Coronary artery (tissue), 2 donors: ENCODE data around the gene ST3GAL3.
A peak's percentile ranks its signal among the peaks of the same experiment; 100 is the strongest.

Source experiments
- DNase-seq: peaks from one replicate; pipeline ENCODE4 v3.0.0-alpha.2; 2017; ENCODE audit warnings: low spot score
- H3K27ac ChIP-seq, 2 donors: fragments of 200-600 bp; sonication (generic); one replicate each; pipeline ENCODE4 v1.5.1; 2016 to 2019
- H3K4me3 ChIP-seq: fragments of 200-600 bp; sonication (generic); 2 replicates; pipeline ENCODE4 v1.5.1; 2016; ENCODE audit warnings: mild to moderate bottlenecking, moderate library complexity
- TF ChIP-seq, protein P1 (sequence below): fragments of 200-600 bp; sonication (generic); IDR thresholded peaks from one replicate; pipeline ENCODE4 v1.5.1; 2019; ENCODE audit warnings: antibody characterized with exemption

The ST3GAL3 gene

DNA sequence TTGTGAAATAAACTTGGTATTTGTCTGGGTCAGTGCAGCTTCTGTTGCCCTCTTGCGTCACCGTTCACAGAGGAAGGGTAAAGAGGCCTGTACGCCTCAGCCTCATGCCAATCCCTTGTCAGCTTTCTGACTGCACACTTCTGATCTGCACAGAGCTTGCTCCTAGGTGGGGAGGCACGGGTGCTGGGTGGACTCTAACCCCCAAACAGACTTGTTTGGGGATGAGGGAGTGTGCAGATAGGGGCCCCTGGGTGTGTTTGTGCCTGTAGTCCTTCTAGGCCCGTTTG, 270.9 kb downstream of the ST3GAL3 start:
- TF ChIP-seq, protein P1, sequence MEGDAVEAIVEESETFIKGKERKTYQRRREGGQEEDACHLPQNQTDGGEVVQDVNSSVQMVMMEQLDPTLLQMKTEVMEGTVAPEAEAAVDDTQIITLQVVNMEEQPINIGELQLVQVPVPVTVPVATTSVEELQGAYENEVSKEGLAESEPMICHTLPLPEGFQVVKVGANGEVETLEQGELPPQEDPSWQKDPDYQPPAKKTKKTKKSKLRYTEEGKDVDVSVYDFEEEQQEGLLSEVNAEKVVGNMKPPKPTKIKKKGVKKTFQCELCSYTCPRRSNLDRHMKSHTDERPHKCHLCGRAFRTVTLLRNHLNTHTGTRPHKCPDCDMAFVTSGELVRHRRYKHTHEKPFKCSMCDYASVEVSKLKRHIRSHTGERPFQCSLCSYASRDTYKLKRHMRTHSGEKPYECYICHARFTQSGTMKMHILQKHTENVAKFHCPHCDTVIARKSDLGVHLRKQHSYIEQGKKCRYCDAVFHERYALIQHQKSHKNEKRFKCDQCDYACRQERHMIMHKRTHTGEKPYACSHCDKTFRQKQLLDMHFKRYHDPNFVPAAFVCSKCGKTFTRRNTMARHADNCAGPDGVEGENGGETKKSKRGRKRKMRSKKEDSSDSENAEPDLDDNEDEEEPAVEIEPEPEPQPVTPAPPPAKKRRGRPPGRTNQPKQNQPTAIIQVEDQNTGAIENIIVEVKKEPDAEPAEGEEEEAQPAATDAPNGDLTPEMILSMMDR: no peak
- DNase-seq: no peak
- no peak overlapping the region for H3K27ac ChIP-seq
- peak overlapping the region; percentile 89 for H3K4me3 ChIP-seq

DNA sequence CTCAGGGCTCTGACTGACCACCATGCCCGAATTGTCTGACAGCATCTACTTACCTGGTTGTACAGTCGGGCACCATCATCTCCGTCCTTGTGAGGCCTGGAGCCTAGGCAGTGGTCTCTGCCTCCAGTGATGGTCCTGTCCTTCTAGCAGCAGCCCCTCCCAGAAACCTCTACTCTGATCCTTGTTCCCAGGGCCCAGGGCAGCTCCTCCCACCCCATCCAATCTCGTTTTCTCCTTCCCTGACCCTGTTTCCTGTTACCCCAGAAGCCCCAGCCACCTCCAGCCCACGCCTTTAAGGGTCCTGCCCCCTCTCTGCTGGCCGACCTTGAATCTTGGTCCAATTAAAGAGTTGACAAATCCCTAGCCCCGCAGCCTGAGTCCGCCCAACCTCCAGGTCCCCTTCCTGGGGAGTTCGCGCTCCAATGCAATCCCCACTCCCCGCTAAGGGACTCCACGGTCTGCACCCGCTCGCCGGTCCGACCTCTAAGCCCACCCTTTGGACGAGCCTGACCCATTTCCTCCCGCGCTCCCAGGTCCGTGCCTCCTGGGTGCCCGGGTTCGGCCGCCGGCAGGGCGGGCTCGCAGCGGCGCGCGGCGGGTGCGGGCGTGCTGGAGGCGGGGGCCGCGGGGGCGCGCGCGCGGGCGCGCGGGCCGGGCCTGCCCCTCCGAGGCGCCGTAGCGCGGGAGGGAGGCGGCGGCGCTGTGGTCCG, 271.4 kb downstream of the ST3GAL3 start, which contains the start of gene B4GALT2:
Gene B4GALT2 (plus strand): TSS at position 660 of the 710 bp plus-strand sequence. CDS start 1,951 bp downstream, outside the sequence.
- TF ChIP-seq, protein P1: no peak
- Histone ChIP-seq H3K27ac (peak within 1 kb of the TSS in 1 of 2 donors; percentile 82), H3K4me3 (peak within 1 kb of the TSS; percentile 89)
- DNase-seq: no peak

DNA sequence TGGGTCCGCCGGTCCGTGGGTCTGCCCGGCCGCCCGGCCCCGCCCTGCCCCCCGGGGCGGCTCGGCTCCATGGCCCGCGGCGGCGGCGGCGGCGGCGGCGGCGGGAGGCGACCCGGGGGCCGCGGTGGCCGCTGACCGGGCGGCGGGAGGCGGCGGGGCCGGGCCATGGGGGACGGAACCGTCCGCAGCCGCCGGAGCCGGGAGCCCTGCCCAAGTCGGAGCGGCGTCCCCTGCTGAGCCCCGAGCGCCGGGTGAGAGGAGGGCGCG, 271.9 kb downstream of the ST3GAL3 start:
- Histone ChIP-seq H3K4me3 (peak overlapping the region; percentile 89), H3K27ac (peak overlapping the region in 1 of 2 donors; percentile 82)
- TF ChIP-seq, protein P1: no peak
- DNase-seq: no peak

DNA sequence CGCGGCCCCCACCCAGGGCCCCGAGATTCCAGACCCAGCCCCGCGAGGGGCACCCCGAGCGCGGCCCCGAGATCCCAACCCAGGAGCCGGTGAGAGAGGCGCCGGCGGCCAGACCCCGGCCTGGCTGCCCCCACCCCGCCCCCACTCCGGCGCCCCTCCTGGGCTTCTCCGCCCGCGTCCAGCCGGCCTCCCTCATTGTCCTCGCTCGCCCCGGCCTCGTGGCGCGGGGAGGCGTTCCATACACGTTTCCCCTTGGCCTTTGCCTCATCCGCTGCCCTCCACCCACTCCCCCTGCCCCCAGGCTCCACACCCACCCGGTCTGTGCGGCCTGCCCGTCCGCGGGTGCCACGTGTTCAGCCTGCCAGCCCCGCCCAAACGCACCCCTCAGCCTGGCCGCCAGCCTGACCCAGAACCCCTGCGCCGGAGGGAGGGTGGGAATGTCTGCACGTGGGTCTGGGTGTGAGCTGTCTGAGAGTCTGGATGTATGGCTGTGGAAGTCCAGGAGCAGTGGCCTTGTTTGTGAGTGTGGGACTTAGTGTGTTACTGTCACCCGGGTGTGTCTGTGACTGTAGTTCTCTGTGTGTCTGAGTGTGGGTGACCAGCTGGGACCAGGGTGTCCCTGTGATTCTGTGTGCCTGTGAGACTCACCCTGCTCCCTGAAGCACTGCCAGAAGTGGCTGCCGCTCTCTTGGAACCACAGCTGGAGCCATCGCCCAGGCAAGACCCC, 272.4 kb downstream of the ST3GAL3 start:
- Histone ChIP-seq H3K4me3 (peak overlapping the region; percentile 89), H3K27ac (peak overlapping the region in 1 of 2 donors; percentile 82)
- TF ChIP-seq, protein P1: no peak
- DNase-seq: no peak

DNA sequence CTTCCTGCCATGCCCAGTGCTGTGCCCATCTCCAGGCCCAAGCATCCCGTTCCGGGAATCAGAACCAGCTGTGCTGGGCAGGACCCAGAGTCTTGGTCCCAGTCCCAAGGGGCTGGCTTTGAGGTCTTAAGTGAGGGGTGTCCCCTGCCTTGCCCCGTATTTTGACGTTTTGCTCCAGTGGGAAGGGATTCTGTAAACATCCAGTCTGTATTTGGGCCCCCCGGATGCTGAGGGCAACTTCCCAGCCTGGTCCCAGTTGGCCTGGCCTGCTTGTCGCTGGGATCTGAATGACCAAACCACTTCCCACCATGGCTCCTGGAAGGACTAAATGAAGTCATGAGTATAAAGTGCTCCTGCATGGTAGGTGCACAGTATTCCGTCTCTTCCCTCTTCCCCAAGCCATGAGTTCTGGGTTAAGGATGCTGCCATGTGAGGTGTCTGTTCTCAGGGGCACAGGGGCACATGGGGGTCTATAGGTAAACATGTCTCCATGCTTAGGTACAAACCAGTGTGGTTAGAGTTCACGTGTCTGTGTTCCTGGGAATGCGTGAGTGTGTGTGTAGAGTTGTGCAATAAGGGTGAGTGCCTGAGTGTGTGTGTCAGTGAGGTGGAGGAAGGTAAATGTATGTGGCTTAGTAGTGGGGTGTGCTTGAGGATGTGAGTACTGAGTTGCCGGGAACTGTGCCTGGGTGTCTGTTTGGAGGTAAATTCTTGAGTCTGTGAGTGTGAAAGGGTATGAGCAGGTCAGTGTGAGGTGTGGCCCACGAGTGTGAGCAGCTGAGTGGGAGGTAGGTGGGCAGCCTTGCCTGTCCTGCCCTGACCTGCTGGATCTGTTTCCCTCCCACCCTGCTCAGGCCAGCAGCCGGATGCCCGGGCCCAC, 273.2 kb downstream of the ST3GAL3 start:
- Histone ChIP-seq H3K4me3 (peak overlapping the region; percentile 89), H3K27ac (peak overlapping the region in 1 of 2 donors; percentile 82)
- TF ChIP-seq, protein P1: no peak
- no peak for DNase-seq
